GM18508 (cell line): ENCODE measurements around the gene ZNF225.
A peak's percentile ranks its signal among the peaks of the same experiment; 100 is the strongest.
"Not testable (repeated sequence)": the region's sequence is repeated elsewhere in the genome, so short reads cannot be mapped to it uniquely, and the experiment has no call there.

Experiments used
- ATAC-seq: cut with Tn5 transposase; IDR thresholded peaks from one replicate; pipeline ENCODE4 v1.9.1; 2021; ENCODE audit warnings: moderate number of reproducible peaks; ENCODE audit not compliant: insufficient read depth, unreplicated experiment

ZNF225 gene

GRCh38 chr19:44113138-44113783 is at the start of gene ZNF225:
TSS of gene ZNF225 (plus strand) at chr19:44113399. CDS start at chr19:44115828, 2,429 bp downstream.
- ATAC-seq = peak; percentile 87

GRCh38 chr19:44066305-44066704 is 46.9 kb upstream of the ZNF225 start:
- no peak for ATAC-seq

GRCh38 chr19:44069415-44069814 is 43.8 kb upstream of the ZNF225 start:
- ATAC-seq = no peak

- ATAC-seq = peak; percentile 84
Measured at GRCh38 chr19:44071824-44072542, 41.2 kb upstream of the ZNF225 start, which contains the start of gene ZNF284. TSS of gene ZNF284 (plus strand) at chr19:44072159. CDS start at chr19:44076390, 4,231 bp downstream.

GRCh38 chr19:44072543-44073401 is 40.4 kb upstream of the ZNF225 start:
- ATAC-seq = no peak

GRCh38 chr19:44076325-44076724 is 36.9 kb upstream of the ZNF225 start:
- no peak for ATAC-seq

- no peak for ATAC-seq
Measured at GRCh38 chr19:44092108-44092507, 21.1 kb upstream of the ZNF225 start.

GRCh38 chr19:44093931-44094765 is 19.1 kb upstream of the ZNF225 start, which contains the start of gene ZNF224:
TSS of gene ZNF224 (plus strand) at chr19:44094361. CDS start at chr19:44097874, 3,513 bp downstream.
- ATAC-seq = no peak

- no peak for ATAC-seq
Measured at GRCh38 chr19:44107751-44108150, 5.4 kb upstream of the ZNF225 start.

GRCh38 chr19:44109458-44109857 is 3.7 kb upstream of the ZNF225 start:
- no peak for ATAC-seq

- no peak for ATAC-seq
Measured at GRCh38 chr19:44111910-44112463, 1.2 kb upstream of the ZNF225 start.

- ATAC-seq = no peak
Measured at GRCh38 chr19:44112802-44113137, 429 bp upstream of the ZNF225 start.

GRCh38 chr19:44113784-44114390 is 688 bp downstream of the ZNF225 start:
- no peak for ATAC-seq

GRCh38 chr19:44121162-44121561 is 8.0 kb downstream of the ZNF225 start:
- not testable (repeated sequence) for ATAC-seq

- no peak for ATAC-seq
Measured at GRCh38 chr19:44131955-44132354, 18.8 kb downstream of the ZNF225 start.

GRCh38 chr19:44141191-44142058 is 28.2 kb downstream of the ZNF225 start, which contains the start of gene ZNF234:
TSS of gene ZNF234 (plus strand) at chr19:44141554. CDS start at chr19:44144633, 3,079 bp downstream.
- ATAC-seq = no peak

GRCh38 chr19:44142059-44142433 is 28.8 kb downstream of the ZNF225 start:
- ATAC-seq = no peak

- ATAC-seq = no peak
Measured at GRCh38 chr19:44149776-44150175, 36.6 kb downstream of the ZNF225 start.
